Measurements from ENCODE around the gene GPR141. TPM values are rescaled to one million over a fixed set of nuclear protein-coding genes. Genes with fewer than 3 reads are reported as not detected.

GPR141 gene
- total and polyA plus RNA-seq, 2 donors from 2014 or later, result 3.3 TPM; not detected in 1

DNA sequence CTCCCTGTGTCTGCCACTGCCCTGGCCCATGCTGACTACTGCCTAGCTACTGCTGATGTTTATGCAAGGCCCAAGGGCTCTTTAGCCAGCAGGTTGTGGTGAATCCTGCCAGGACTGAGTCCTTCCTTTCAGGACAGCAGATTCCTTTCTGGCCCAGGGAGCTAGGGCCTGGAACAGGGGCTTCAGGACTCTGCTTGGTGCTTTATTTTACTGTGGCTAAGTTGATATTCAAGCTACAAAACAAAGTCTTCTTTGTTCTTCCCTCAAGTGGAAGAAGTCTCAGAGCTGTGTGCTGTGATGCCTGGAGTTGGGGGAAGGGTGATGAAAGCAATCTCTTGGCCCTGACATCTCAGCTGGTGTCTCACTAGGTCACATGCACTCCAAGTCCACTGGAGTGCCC lies 98.6 kb downstream of the GPR141 start:
- H3K27ac ChIP-seq (ENCODE audit: low read depth in 2 of 2, low read length in 2 of 2), result no peak overlapping the region
- intact Hi-C loops (cut with DNase I), result no loop called here
- peaks cover 0 to 8% (median 0%) of the 10 kb centered on the region in 3 donors for H3K9me3 ChIP-seq (ENCODE audit: control insufficient read depth in 2 of 3, insufficient read depth in 1 of 3, low read length in 3 of 3)
- FAIRE-seq (no peak), DNase-seq (peak in 1 of 5 donors; percentile 54)
- H3K9ac ChIP-seq (ENCODE audit: low read length in 3 of 3), result no peak overlapping the region
- H3K27me3 ChIP-seq (ENCODE audit: control insufficient read depth, insufficient read depth, low read length), result no peaks in the 10 kb centered on the region
- H3K36me3 ChIP-seq (ENCODE audit: control insufficient read depth in 2 of 3, insufficient read depth in 3 of 3, low read length in 3 of 3), result no peaks in the 10 kb centered on the region
- TF ChIP-seq, protein P1, sequence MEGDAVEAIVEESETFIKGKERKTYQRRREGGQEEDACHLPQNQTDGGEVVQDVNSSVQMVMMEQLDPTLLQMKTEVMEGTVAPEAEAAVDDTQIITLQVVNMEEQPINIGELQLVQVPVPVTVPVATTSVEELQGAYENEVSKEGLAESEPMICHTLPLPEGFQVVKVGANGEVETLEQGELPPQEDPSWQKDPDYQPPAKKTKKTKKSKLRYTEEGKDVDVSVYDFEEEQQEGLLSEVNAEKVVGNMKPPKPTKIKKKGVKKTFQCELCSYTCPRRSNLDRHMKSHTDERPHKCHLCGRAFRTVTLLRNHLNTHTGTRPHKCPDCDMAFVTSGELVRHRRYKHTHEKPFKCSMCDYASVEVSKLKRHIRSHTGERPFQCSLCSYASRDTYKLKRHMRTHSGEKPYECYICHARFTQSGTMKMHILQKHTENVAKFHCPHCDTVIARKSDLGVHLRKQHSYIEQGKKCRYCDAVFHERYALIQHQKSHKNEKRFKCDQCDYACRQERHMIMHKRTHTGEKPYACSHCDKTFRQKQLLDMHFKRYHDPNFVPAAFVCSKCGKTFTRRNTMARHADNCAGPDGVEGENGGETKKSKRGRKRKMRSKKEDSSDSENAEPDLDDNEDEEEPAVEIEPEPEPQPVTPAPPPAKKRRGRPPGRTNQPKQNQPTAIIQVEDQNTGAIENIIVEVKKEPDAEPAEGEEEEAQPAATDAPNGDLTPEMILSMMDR (IDR thresholded peaks at IDR 0.05; ENCODE audit: borderline replicate concordance, extremely low read depth, insufficient read depth), result no peak
- no peaks in the 10 kb centered on the region for H3K4me1 ChIP-seq (ENCODE audit: control insufficient read depth in 2 of 3, insufficient read depth in 2 of 3, low read depth in 1 of 3, low read length in 3 of 3)
- H3K4me3 ChIP-seq (ENCODE audit: low read length in 3 of 3), result no peak overlapping the region

DNA sequence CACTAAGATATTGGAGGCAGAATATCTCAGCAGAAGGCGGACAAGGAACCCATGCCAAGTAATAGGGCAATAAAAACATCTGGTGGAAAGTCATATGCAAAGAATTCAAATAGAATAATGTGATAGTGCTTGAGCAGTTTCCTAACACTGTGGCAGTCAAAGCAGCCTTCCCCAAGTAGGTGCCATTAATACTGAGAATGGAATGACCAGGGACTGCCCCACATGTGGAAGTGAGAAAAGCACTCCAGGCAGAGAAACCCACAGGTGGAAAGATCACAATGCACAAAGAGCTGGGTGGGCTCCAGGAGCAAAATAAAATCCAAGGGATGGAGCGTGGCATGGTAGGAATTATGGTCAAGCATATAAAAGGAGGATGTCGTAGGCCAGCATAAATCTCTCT lies 100.4 kb downstream of the GPR141 start:
- Histone ChIP-seq H3K9ac (ENCODE audit: low read length in 3 of 3) (no peak overlapping the region), H3K27me3 (ENCODE audit: control insufficient read depth, insufficient read depth, low read length) (no peaks in the 10 kb centered on the region), H3K4me3 (ENCODE audit: low read length in 3 of 3) (no peak overlapping the region), H3K4me1 (ENCODE audit: control insufficient read depth in 2 of 3, insufficient read depth in 2 of 3, low read depth in 1 of 3, low read length in 3 of 3) (no peaks in the 10 kb centered on the region), H3K9me3 (ENCODE audit: control insufficient read depth in 2 of 3, insufficient read depth in 1 of 3, low read length in 3 of 3) (no peaks in the 10 kb centered on the region), H3K36me3 (ENCODE audit: control insufficient read depth in 2 of 3, insufficient read depth in 3 of 3, low read length in 3 of 3) (no peaks in the 10 kb centered on the region), H3K27ac (ENCODE audit: low read depth in 2 of 2, low read length in 2 of 2) (no peak overlapping the region)
- FAIRE-seq (no peak), DNase-seq (no peak)
- TF ChIP-seq, protein P1 (IDR thresholded peaks at IDR 0.05; ENCODE audit: borderline replicate concordance, extremely low read depth, insufficient read depth), result no peak
- intact Hi-C loops (cut with DNase I), result no loop called here

DNA sequence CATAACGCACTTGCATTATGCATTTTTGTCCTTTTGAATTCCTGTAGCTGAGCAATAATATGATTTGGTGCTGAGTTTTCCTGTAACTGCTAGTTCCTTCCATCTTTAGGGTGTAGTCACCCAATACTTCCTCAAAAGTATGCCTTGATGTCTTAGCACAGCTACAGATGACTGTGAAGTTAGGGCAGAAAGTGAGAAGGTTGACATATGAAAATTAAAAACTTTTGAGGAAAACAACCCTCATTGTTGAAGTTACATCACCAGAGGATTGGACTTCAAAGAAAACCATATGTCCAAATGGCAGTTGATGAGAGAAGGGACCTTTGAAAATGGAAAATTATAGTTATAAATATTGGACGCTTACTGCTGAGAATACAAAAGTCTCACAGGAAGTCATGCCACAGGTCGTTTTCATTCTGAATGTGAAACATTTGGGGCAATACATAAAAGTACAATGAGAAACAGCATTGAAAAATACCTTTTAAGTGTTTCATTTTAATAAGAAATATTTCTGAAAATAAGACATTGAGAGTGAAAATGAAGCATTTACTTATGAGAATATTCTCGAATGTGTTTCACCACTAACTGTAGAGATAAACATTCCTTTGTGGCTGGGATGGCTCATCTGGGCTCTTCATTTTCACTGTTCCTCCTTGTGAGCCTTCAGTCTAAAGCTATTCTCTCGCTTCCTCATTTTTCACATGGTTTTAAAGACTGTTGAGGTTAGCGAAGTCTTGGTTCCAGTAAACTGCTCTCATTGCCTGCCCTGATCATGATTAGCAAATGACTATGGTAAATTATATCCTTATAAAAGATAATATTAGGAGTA lies 103.4 kb downstream of the GPR141 start:
- Histone ChIP-seq H3K4me3 (ENCODE audit: low read length in 3 of 3) (no peak overlapping the region), H3K9me3 (ENCODE audit: control insufficient read depth in 2 of 3, insufficient read depth in 1 of 3, low read length in 3 of 3) (no peaks in the 10 kb centered on the region), H3K4me1 (ENCODE audit: control insufficient read depth in 2 of 3, insufficient read depth in 2 of 3, low read depth in 1 of 3, low read length in 3 of 3) (no peaks in the 10 kb centered on the region), H3K36me3 (ENCODE audit: control insufficient read depth in 2 of 3, insufficient read depth in 3 of 3, low read length in 3 of 3) (no peaks in the 10 kb centered on the region), H3K27me3 (ENCODE audit: control insufficient read depth, insufficient read depth, low read length) (no peaks in the 10 kb centered on the region), H3K27ac (ENCODE audit: low read depth in 2 of 2, low read length in 2 of 2) (no peak overlapping the region), H3K9ac (ENCODE audit: low read length in 3 of 3) (no peak overlapping the region)
- DNase-seq (no peak), FAIRE-seq (no peak)
- TF ChIP-seq, protein P1 (IDR thresholded peaks at IDR 0.05; ENCODE audit: borderline replicate concordance, extremely low read depth, insufficient read depth), result no peak
- intact Hi-C loops (cut with DNase I), result no loop called here

Other genes with a start within 250 kb of the GPR141 start
- 35.4 TPM for gene ELMO1, start 234.9 kb upstream of the GPR141 start, total RNA-seq
- 6.0 TPM for gene ELMO1, start 234.9 kb upstream of the GPR141 start, polyA plus RNA-seq (ENCODE audit: insufficient read depth, low read depth, low replicate concordance)
- gene NME8, start 164.8 kb downstream of the GPR141 start, total RNA-seq, result 0.44 TPM
- gene NME8, start 164.8 kb downstream of the GPR141 start, polyA plus RNA-seq (ENCODE audit: insufficient read depth, low read depth, low replicate concordance), result 1.2 TPM
- 6.8 TPM for gene SFRP4, start 233.1 kb downstream of the GPR141 start, total RNA-seq
- 1.5 TPM for gene SFRP4, start 233.1 kb downstream of the GPR141 start, polyA plus RNA-seq (ENCODE audit: insufficient read depth, low read depth, low replicate concordance)
- 17.0 TPM for gene EPDR1, start 236.9 kb downstream of the GPR141 start, total RNA-seq
- gene EPDR1, start 236.9 kb downstream of the GPR141 start, polyA plus RNA-seq (ENCODE audit: insufficient read depth, low read depth, low replicate concordance), result 25.2 TPM